NCI-H2029 treated with DMSO at 0.1 percent for 48 hours (cell line): Measurements from ENCODE around the gene ACSF3.

ENCODE experiments used
- DNase-seq: peaks from one replicate; lab custom pipeline; 2025; lab: John Stamatoyannopoulos, UW

The ACSF3 gene

DNA sequence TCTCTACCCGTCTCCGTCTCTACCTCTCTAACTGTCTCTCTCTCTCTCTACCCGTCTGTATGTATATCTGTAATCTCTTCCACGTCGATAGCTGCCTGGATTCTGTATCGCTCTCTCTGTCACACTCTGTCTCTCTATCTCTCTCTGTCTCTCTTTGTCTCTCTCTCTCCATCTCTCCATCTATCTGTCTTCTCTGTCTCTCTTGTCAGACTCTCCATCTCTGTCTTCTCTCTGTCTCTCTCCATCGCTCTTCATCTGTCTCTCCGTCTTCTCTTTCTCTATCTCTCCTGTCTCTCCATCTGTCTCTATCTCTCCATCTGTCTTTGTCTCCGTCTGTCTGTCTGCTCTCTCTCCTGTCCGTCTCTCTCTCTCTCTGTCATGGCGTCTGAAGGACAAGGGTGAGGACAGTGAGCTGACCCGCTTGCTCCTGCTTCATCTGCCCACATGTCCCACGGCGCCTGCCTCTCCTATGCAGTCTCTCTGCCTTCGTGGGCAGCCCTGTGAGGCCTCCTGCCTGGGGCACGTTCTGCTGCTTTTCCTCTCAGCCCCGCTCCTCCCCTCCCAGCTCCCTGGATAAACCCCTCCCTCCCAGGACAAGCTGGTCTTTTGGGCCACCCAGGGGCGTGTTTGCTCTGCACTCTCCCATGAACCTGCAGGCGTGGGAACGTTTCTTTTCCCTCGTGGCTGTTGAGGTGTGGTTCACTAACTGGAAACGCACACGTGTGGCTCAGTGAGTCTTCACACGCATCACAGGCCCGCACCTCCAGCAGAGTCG is 18.9 kb downstream of the ACSF3 start:
- no peak for DNase-seq

DNA sequence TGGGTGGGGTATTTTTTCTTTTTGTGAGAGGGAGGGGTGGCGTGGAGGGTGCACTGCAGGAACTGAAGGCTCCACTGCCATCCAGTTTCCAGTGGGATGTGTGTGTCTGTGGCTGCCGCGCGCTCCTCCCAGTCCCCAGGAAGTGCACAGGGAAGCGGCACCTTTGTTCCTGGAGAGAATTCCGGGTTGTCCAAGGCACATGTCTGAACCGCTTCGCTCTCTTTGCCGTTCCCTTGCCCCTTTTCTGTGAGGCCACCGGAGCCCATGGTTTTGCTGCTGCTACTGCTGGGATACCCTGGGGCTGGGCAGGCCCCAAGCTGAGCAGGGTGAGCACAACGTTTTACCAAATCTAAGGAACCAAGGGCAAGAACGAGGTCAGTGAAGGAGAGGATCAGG is 19.5 kb downstream of the ACSF3 start:
- DNase-seq: no peak

GRCh38 chr16:89113661-89114060 is 20.0 kb downstream of the ACSF3 start:
- DNase-seq: no peak

DNA sequence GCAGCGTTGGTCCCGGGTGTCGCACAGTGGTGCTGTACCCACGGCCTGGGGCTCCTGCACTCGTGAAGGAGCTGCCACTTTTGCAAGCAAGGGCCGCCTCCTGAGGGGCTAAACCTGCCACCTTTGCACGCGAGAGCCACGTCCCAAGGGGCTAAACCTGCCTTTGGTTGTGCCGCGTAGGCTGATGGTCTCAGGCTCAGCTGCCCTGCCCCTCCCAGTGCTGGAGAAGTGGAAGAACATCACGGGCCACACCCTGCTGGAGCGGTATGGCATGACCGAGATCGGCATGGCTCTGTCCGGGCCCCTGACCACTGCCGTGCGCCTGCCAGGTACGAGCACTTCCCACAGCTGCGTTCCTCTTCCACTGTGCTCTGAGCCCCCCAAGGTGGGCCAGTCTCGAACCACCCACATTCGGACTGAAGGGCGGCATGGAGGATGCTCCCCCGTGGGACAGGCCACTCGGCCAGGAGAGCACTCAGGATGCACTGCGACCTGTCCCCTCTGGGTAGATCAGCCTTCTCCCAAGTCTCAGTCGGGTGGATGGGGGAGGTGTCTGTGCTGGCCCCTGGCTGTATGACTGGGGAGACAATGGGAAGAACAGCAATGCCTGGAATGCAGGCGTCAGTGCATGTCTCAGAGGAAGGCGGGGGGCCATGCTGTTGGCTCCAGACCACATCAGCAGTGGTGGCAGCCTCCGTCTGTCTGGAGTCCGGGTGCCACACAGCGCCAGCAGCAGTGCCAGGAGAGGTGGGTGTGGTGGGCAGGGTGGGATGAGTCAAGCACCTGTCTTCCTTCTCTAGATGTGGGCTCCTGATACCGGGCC is 20.7 kb downstream of the ACSF3 start:
- no peak for DNase-seq

DNA sequence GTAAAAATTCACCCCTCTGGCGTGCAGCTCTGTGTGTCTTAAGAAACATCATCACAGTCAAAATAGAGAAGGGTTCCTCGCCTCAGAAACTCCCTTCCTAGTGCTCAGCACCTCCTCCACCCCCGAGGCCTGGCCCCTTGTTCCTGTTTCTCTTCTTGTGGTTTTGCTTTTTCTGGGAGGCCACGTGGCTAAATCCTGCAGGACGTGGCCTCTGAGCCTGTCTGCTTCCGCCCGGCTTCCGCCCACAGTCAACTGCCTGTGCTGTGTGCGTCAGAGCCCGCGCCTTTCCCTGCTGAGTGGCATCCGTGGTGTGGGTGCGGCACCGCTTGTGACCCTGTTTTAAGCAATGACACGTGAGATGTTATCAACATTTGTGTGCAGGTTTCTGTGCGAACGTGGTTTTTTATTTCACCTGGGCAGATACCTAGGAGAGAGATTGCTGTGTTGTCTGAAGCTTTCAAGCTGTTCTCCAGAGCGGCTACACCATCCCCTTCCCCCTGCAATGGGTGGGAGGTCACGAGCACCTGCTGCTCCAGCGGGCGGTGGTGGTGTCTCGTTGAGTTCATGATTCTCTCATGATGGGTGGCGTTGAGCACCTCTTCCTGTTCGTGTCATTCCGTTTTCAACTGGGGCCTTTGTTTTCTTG is 21.7 kb downstream of the ACSF3 start:
- DNase-seq: no peak

GRCh38 chr16:89116341-89117226 is 22.9 kb downstream of the ACSF3 start:
- DNase-seq: no peak

- no peak for DNase-seq
These were observed 23.7 kb downstream of the ACSF3 start for GRCh38 chr16:89117227-89117974.

DNA sequence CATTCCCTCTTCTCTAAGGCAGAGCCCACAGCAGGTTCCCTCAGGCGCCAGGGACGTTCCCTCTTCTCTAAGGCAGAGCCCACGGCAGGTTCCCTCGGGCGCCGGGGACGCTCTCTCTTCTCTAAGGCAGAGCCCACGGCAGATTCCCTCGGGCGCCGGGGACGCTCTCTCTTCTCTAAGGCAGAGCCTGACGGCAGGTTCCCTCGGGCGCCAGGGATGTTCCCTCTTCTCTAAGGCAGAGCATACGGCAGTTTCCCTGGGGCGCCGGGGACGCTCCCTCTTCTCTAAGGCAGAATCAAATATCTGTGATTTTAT is 24.3 kb downstream of the ACSF3 start:
- DNase-seq: no peak

GRCh38 chr16:89118361-89119165 is 24.9 kb downstream of the ACSF3 start:
- no peak for DNase-seq

DNA sequence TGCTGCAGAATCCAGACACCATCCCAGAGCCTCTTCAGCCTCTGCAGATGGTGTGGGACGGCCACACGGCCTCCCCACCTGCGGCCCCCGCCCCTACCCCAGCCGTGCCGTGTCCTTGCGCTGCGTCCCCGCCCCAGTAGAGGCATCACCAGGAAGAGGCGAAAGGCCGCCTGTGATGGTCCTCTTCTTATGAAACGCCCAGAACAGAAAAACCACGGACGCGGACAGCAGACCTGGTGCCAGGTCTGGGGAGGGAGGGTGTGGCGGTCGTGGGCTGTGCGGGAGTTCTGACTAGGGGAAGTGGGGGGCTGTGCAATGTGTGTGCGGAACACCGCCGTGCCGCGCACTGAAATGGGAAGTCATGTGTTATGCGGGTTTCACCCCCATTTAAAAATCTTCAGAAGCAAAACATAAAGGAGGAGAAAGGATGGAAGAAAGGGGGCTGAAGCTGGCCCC is 25.5 kb downstream of the ACSF3 start:
- no peak for DNase-seq

DNA sequence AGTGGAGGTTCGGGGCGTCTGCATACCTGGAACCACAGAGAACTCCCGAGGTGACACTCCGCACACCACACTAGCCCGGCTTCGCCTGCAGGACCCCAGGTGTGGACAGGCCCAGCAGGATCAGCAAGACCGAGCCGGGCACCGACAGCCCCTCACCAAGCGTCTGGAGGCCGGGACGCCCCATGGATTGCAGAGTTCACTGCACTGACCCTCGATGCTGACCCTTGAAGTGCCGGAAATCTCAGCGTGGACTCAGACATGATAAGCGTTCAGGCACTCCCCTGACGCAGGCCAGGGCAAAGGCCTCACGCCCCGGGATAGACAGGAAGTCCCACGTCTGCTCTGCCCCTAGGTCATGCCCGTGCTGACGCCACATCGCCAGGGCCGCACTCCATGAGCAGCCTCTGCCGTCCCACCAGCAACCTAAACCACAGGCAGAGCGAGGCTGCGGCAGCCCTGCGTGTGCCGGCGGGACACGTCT is 26.0 kb downstream of the ACSF3 start:
- DNase-seq: no peak

DNA sequence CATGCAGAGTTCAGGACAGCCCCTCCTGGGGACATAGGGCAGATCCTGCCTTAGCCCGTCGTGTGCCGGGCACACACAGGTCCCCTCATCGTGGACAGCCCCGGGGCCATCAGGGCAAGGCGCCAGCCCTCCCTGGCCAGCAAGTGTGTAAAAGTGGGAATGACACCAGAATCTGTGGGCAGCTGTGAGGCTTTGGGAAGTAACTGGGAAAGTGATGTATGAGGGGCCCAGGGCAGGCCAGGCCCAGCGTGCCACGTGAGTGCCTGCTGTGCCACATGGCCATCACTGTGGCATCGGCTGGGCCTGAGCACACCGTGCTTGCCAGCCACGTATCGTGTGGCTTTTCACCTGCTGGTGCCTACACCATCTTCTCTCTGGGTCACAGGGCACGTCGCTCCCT is 26.6 kb downstream of the ACSF3 start:
- DNase-seq: no peak

GRCh38 chr16:89120921-89121351 is 27.3 kb downstream of the ACSF3 start:
- no peak for DNase-seq

GRCh38 chr16:89121691-89122321 is 28.2 kb downstream of the ACSF3 start:
- DNase-seq: no peak

- peak; percentile 18 for DNase-seq
These were observed 28.7 kb downstream of the ACSF3 start for GRCh38 chr16:89122322-89122851.

DNA sequence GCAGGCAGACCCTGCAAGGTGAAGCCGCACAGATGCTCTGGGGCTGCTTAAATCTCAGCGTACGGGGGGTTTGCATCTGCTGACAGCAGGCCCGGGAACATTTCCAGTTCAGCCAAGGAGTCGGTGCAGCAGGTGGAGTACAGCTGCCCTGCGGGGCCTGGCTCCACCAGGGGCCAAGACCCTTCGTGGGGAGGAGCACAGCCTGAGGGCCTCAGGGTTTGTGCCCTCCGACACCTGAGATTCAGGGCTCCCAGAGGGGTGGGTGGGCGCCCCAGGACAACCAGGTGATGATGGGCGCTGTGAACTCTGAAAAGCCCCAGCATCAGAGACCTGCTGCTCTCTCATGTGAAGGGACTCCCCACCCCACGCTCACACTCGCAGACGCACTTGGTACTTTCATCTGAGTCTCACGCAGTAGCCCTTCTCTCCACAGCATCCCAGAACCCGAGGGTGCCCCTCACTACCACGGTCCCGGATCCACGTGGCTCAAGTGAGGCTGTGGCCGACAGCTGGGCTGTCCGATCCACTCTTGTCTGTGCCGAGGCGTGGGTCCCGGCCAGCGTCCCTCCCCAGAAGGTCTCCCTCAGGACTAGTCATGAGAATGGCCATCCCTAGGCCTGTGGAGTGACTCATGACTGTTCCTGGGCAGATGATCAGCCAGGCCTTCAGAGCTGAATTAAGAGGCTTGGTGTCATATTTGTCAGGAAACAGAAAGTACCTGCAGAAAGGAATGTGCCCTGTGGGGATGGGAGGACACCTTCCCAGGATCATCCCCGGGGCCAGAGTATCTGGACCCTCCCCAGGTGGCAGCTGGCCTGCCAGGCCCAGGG is 29.6 kb downstream of the ACSF3 start:
- no peak for DNase-seq

- no peak for DNase-seq
These were observed 30.1 kb downstream of the ACSF3 start for GRCh38 chr16:89123831-89124100.

DNA sequence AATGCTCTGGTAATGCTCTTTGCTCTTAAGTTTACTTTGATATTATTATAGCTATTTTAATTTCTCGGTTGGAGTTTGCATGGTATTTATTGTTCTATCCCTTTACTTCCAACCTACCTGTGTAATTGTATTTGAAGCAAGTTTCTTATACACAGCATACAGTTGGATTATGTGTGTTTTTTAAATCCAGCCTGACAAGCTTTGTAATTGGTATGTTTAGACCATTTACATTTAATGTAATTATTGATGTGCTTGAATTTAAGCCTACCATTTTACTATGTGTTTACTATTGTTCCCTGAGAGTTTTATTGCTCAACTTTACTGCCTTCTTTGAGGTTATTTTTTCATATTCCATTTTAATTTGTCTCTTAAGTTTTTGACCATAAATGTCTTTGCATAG is 35.7 kb downstream of the ACSF3 start:
- DNase-seq: no peak

GRCh38 chr16:89130448-89130847 is 36.8 kb downstream of the ACSF3 start:
- no peak for DNase-seq
